H1 (cell line): Measurements from ENCODE around the gene EEPD1. TPM values are rescaled to one million over a fixed set of nuclear protein-coding genes. Genes with fewer than 3 reads are reported as not detected.

ENCODE experiments used
- CTCF ChIA-PET: fragments of 300-600 bp; sonication (Branson Sonifier 250); formaldehyde crosslinking; loops from one replicate; lab custom pipeline; 2021; ENCODE audit not compliant: partially characterized antibody; lab: Charles Lee
- POLR2A ChIA-PET: fragments of 300-600 bp; sonication (Branson Sonifier 250); formaldehyde crosslinking; loops from one replicate; lab custom pipeline; 2021; ENCODE audit warnings: inconsistent platforms; ENCODE audit not compliant: partially characterized antibody; lab: Charles Lee
- DNase-seq, 2 experiments: peaks; one replicate each; pipeline versions ENCODE4 v3.0.0 to v3.0.0-alpha.2; 2010 to 2022; ENCODE audit warnings: low spot score in 2 of 2, low read depth in 1 of 2, mixed read lengths in 1 of 2
- FAIRE-seq: peaks from 2 replicates; lab custom pipeline; 2011; peaks lifted over from hg19 to GRCh38; lab: Jason Lieb, UNC
- H2AFZ ChIP-seq: 2 replicates; pipeline ENCODE4 v1.8.1; 2012; ENCODE audit warnings: low read length, inconsistent platforms
- H2AK5ac ChIP-seq: 2 replicates; pipeline ENCODE4 v1.6.1; 2013; ENCODE audit warnings: low read depth, low read length
- H2BK120ac ChIP-seq: replicated peaks from 2 replicates; pipeline ENCODE3; 2013; ENCODE audit warnings: low read depth, low read length, inconsistent platforms
- H2BK12ac ChIP-seq: 2 replicates; pipeline ENCODE4 v1.6.1; 2013; ENCODE audit warnings: low read depth, low read length
- H2BK15ac ChIP-seq: 2 replicates; pipeline ENCODE4 v1.6.1; 2013; ENCODE audit warnings: low read length
- H2BK20ac ChIP-seq: 2 replicates; pipeline ENCODE4 v1.6.1; 2013; ENCODE audit warnings: low read length
- H2BK5ac ChIP-seq: 2 replicates; pipeline ENCODE4 v1.6.1; 2013; ENCODE audit warnings: low read depth, low read length
- H3K14ac ChIP-seq: 2 replicates; pipeline ENCODE4 v1.6.1; 2013; ENCODE audit warnings: inconsistent platforms; ENCODE audit not compliant: insufficient read length
- H3K18ac ChIP-seq: 2 replicates; pipeline ENCODE4 v1.6.1; 2013; ENCODE audit warnings: low read length; ENCODE audit errors: extremely low read depth
- H3K23ac ChIP-seq: 2 replicates; pipeline ENCODE4 v1.6.1; 2013; ENCODE audit warnings: inconsistent platforms; ENCODE audit not compliant: insufficient read length
- H3K23me2 ChIP-seq: 2 replicates; pipeline ENCODE4 v1.6.1; 2013; ENCODE audit warnings: low read depth, low read length
- H3K27ac ChIP-seq: 2 replicates; pipeline ENCODE4 v1.6.1; 2011; ENCODE audit warnings: low read depth, low read length, inconsistent platforms
- H3K27me3 ChIP-seq, 4 experiments: replicated peaks in 1 of 4; 1 replicate in 1 of 4; 2 replicates in 3 of 4; pipeline versions ENCODE4 v1.6.1 to v1.8.1; 2011 to 2013; ENCODE audit warnings: low read length in 3 of 4, mild to moderate bottlenecking in 3 of 4, inconsistent platforms in 2 of 4, mixed read lengths in 2 of 4, moderate library complexity in 1 of 4; ENCODE audit not compliant: control insufficient read depth in 3 of 4, insufficient read depth in 3 of 4; ENCODE audit errors: extremely low read depth in 1 of 4
- H3K36me3 ChIP-seq, 4 experiments: 2 replicates each; pipeline versions ENCODE4 v1.6.1 to v1.8.1; 2011 to 2013; ENCODE audit warnings: mild to moderate bottlenecking in 4 of 4, low read length in 3 of 4, moderate library complexity in 2 of 4, control low read depth in 1 of 4, inconsistent platforms in 1 of 4; ENCODE audit not compliant: insufficient read depth in 4 of 4, control insufficient read depth in 2 of 4
- H3K4ac ChIP-seq: replicated peaks from 2 replicates; pipeline ENCODE3; 2013; ENCODE audit warnings: low read length, low read depth, mixed read lengths, inconsistent platforms; ENCODE audit not compliant: insufficient read length
- H3K4me1 ChIP-seq, 4 experiments: replicated peaks in 1 of 4; 1 replicate in 1 of 4; 2 replicates in 3 of 4; pipeline versions ENCODE4 v1.6.1 to v1.8.1; 2011 to 2013; ENCODE audit warnings: low read length in 3 of 4, inconsistent platforms in 2 of 4, mixed read lengths in 1 of 4; ENCODE audit not compliant: insufficient read depth in 4 of 4, control insufficient read depth in 3 of 4
- H3K4me2 ChIP-seq, 2 experiments: 2 replicates each; pipeline versions ENCODE4 v1.6.1 to v1.8.1; 2011 to 2013; ENCODE audit warnings: low read depth in 2 of 2, low read length in 2 of 2, control low read depth in 1 of 2, inconsistent platforms in 1 of 2, mild to moderate bottlenecking in 1 of 2; ENCODE audit not compliant: insufficient read depth in 1 of 2
- H3K4me3 ChIP-seq, 4 experiments: fragments of 200-600, 300-600 bp in 1 of 4; sonication (generic), shearing (Covaris generic), sonication (Bioruptor Twin) in 1 of 4; 2 replicates each; pipeline versions ENCODE4 v1.5.1 to v1.8.1; 2011 to 2016; ENCODE audit warnings: low read length in 4 of 4, low read depth in 3 of 4, control low read depth in 2 of 4, inconsistent platforms in 2 of 4, mild to moderate bottlenecking in 2 of 4, mixed read lengths in 1 of 4, moderate library complexity in 1 of 4; ENCODE audit not compliant: insufficient read depth in 2 of 4; ENCODE audit errors: extremely low read depth in 1 of 4
- H3K56ac ChIP-seq: replicated peaks from 2 replicates; pipeline ENCODE3; 2013; ENCODE audit warnings: low read depth, mild to moderate bottlenecking, mixed read lengths, low read length, inconsistent platforms; ENCODE audit not compliant: insufficient read length
- H3K79me1 ChIP-seq: 2 replicates; pipeline ENCODE4 v1.6.1; 2013; ENCODE audit warnings: low read depth, low read length, control low read depth
- H3K79me2 ChIP-seq, 2 experiments: 2 replicates each; pipeline versions ENCODE4 v1.6.1 to v1.8.1; 2012 to 2013; ENCODE audit warnings: low read length in 2 of 2, mild to moderate bottlenecking in 2 of 2, inconsistent platforms in 1 of 2; ENCODE audit not compliant: insufficient read depth in 2 of 2, control insufficient read depth in 1 of 2
- H3K9ac ChIP-seq, 4 experiments: replicated peaks in 1 of 4; 1 replicate in 1 of 4; 2 replicates in 3 of 4; pipeline versions ENCODE4 v1.6.1 to v1.8.1; 2011 to 2013; ENCODE audit warnings: low read depth in 3 of 4, low read length in 3 of 4, control low read depth in 2 of 4, mild to moderate bottlenecking in 2 of 4, moderate library complexity in 2 of 4, inconsistent platforms in 1 of 4; ENCODE audit errors: extremely low read depth in 1 of 4
- H3K9me3 ChIP-seq, 2 experiments: 2 replicates each; pipeline versions ENCODE4 v1.6.1 to v1.8.1; 2012 to 2013; ENCODE audit warnings: mild to moderate bottlenecking in 2 of 2, moderate library complexity in 2 of 2, control low read depth in 1 of 2, inconsistent platforms in 1 of 2, low read depth in 1 of 2, low read length in 1 of 2, mixed read lengths in 1 of 2; ENCODE audit not compliant: insufficient read depth in 2 of 2
- H4K20me1 ChIP-seq, 2 experiments: replicated peaks in 1 of 2; 2 replicates each; pipeline versions ENCODE3 to v1.8.1; 2011 to 2013; ENCODE audit warnings: inconsistent platforms in 2 of 2, low read length in 2 of 2, mild to moderate bottlenecking in 1 of 2; ENCODE audit not compliant: insufficient read depth in 2 of 2, control insufficient read depth in 1 of 2
- H4K5ac ChIP-seq: 2 replicates; pipeline ENCODE4 v1.6.1; 2013; ENCODE audit warnings: low read length, low read depth, mixed read lengths, inconsistent platforms; ENCODE audit not compliant: insufficient read length
- H4K8ac ChIP-seq: 2 replicates; pipeline ENCODE4 v1.8.0; 2013; ENCODE audit warnings: mild to moderate bottlenecking, moderate library complexity, low read length, inconsistent platforms; ENCODE audit not compliant: insufficient read depth; ENCODE audit errors: extremely low read depth
- H4K91ac ChIP-seq: replicated peaks from 2 replicates; pipeline ENCODE3; 2013; ENCODE audit warnings: low read length, mixed read lengths, inconsistent platforms; ENCODE audit not compliant: insufficient read length
- ATF2 ChIP-seq: IDR thresholded peaks from 2 replicates; pipeline ENCODE4 v1.6.1; 2012; ENCODE audit warnings: low read length, inconsistent platforms
- E2F6 ChIP-seq: IDR thresholded peaks from 2 replicates; pipeline ENCODE4 v1.6.1; 2012; ENCODE audit warnings: inconsistent platforms
- NANOG ChIP-seq: IDR thresholded peaks from 2 replicates; pipeline ENCODE4 v1.6.1; 2011; ENCODE audit warnings: low read length, low read depth, mild to moderate bottlenecking, inconsistent platforms; ENCODE audit not compliant: insufficient read depth, poor library complexity, severe bottlenecking
- SIRT6 ChIP-seq: IDR thresholded peaks from one replicate; pipeline ENCODE4 v1.7.1; 2012; ENCODE audit warnings: low read length, inconsistent platforms
- WGBS, 2 experiments: shearing (Covaris generic) in 1 of 2; methylation state at CpG; one replicate each; pipeline versions ENCODE4 v1.1.6 to v1.1.7; 2013 to 2015; ENCODE audit warnings: low lambda C conversion rate in 2 of 2, mixed read lengths in 2 of 2, inconsistent platforms in 1 of 2, low coverage in 1 of 2, missing lambda C conversion rate in 1 of 2; ENCODE audit not compliant: insufficient replicate concordance in 2 of 2, insufficient coverage in 1 of 2, insufficient read length in 1 of 2; ENCODE audit errors: extremely low coverage in 1 of 2, missing lambda C conversion rate in 1 of 2; 5-methylcytosine and 5-hydroxymethylcytosine counted together
- polyA plus RNA-seq, 7 experiments: library from polyadenylated mRNA; depleted of rRNA in 3 of 7; stranded (reverse) in 5 of 7; unstranded in 2 of 7; fragments of >200 nt in 5 of 7; fragments of 200-250 nt in 2 of 7; gene quantifications; 1 replicate in 5 of 7; 2 replicates in 1 of 7; 4 replicates in 1 of 7; pipeline versions ENCODE4 v1.2.1 to v1.2.3, GENCODE V29; 2011 to 2013; ENCODE audit warnings: missing spikeins in 2 of 7, mixed read lengths in 2 of 7
- total RNA-seq: library from RNA; stranded (reverse); fragmentation: NEBNext Ultra II Directional; extraction: Animal tissue kit (Norgen Biotek cat#: 25700); gene quantifications from 2 replicates; pipeline ENCODE4 v1.2.1, GENCODE V29; 2021

EEPD1 gene
- total and polyA plus RNA-seq, 2 of the 8 experiments (the other 6 are each of a cell fraction or from before 2014, with no cell fraction given): 3.1 to 7.8 TPM

- CTCF ChIA-PET: interaction anchor here (0.7 to 1.7 kb wide), 6 partner anchors 13 to 65 kb away, joined by 3 to 6 read pairs (median 4); no protein-coding TSS in a partner anchor
- TF ChIP-seq NANOG (no peak), ATF2 (no peak), SIRT6 (no peak), E2F6 (no peak)
Measured at GRCh38 chr7:36249091-36249490, 96.0 kb downstream of the EEPD1 start.

More at GRCh38 chr7:36249091-36249490, 96.0 kb downstream of the EEPD1 start:
- H4K20me1 ChIP-seq: no peaks in the 10 kb centered on the region
- H3K36me3 ChIP-seq: no peaks in the 10 kb centered on the region
- H2AFZ ChIP-seq: no peak overlapping the region
- 0 out of 4 replicates have a peak, but pooled peaks cover 0 to 1% of the 10 kb centered on the region in 2 experiments for H3K9me3 ChIP-seq
- no peak overlapping the region for H2BK12ac ChIP-seq
- no peak overlapping the region for H4K5ac ChIP-seq
- no peak overlapping the region for H3K4me2 ChIP-seq
- WGBS, 2 experiments: 70% methylated on average over 5 of the region's 5 CpGs; no CpG with 5 or more reads in 1 of the 2 experiments
- no peak for FAIRE-seq
- H4K8ac ChIP-seq: no peak overlapping the region
- no peak overlapping the region for H3K27ac ChIP-seq
- H2BK20ac ChIP-seq: no peak overlapping the region
- no peaks in the 10 kb centered on the region for H3K79me1 ChIP-seq
- H3K56ac ChIP-seq: peak overlapping the region; percentile 47
- no peak overlapping the region for H2BK120ac ChIP-seq
- H2AK5ac ChIP-seq: no peak overlapping the region
- H3K23me2 ChIP-seq: no peaks in the 10 kb centered on the region
- POLR2A ChIA-PET: no interaction called here
- H2BK5ac ChIP-seq: no peak overlapping the region
- no peak overlapping the region for H3K4me3 ChIP-seq
- H3K79me2 ChIP-seq: no peaks in the 10 kb centered on the region
- H3K4me1 ChIP-seq: peaks cover 0 to 2% (median 0%) of the 10 kb centered on the region in 4 experiments; a peak in 2 of 7 replicates
- no peak overlapping the region for H3K18ac ChIP-seq
- no peak overlapping the region for H3K9ac ChIP-seq
- no peak for DNase-seq
- H3K27me3 ChIP-seq: no peaks in the 10 kb centered on the region
- H3K14ac ChIP-seq: no peak overlapping the region
- no peak overlapping the region for H4K91ac ChIP-seq
- H3K23ac ChIP-seq: no peak overlapping the region
- H2BK15ac ChIP-seq: no peak overlapping the region
- H3K4ac ChIP-seq: no peak overlapping the region
